Measurements from ENCODE around the gene TUBE1.
"Not testable (repeated sequence)": the region's sequence is repeated elsewhere in the genome, so short reads cannot be mapped to it uniquely, and the experiment has no call there.

Gene TUBE1

GRCh38 chr6:112065426-112065986, 21.8 kb downstream of the TUBE1 start:
- no peak overlapping the region for H3K4me3 ChIP-seq (ENCODE audit: low read depth, low read length)

GRCh38 chr6:112062966-112063365, 24.3 kb downstream of the TUBE1 start:
- no peak overlapping the region for H3K4me3 ChIP-seq (ENCODE audit: low read depth, low read length)

DNA sequence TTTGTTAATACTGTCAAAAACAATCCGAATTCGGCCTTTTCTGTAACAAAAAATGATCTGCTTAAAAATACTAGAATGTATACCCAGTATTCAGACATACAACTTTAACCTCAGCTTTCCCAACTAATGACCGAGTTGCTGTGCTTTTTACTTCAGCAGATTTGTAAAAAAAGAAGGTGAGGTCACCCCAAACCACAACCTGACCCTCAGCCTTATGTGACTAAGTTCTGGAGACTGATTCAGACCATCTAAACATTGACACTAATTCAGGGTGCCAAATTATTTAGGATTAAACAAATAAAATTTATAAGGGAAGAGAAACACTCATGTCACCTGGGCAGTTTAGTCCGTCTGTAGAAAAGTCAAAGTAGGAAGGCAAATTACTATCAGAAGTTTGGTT, 25.7 kb downstream of the TUBE1 start:
- H3K4me3 ChIP-seq (ENCODE audit: low read depth, low read length) = no peak overlapping the region

DNA sequence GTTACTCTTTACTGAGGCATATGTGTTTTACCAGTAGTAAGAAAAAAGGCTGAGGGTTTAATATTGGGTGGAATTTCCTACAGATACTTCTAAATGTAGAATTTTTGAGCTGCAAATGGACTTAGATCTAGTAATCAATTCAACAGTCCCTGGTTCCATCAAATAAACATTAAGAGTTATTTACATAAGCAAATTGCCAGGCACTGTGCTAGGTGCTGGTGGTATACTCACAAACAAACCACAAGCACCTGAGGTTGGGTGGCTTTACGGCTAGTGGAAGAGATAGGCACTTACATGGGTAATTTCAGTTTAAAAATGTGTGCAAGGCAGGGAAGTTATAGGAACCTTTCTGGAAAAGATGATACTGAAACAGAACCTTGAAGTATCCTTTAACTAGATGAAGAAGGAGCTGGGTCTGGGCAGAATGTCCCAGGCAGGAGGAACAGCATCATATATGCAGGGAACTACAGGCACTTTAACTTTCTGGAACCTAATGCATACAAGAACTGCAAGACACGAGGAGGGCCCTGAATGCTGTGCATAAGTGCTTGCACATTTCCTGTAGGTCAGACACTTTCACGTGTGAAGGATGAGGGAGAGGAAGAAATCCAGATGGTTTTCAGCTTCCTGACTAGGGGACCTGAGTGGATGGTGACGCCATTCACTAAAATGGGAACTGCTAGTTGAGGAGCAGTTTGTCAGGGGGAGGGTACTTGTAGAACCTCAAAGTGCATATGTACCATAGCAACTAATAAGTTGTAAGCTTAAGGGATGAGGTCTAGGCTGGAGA, 28.8 kb downstream of the TUBE1 start:
- no peak overlapping the region for H3K4me3 ChIP-seq (ENCODE audit: low read depth, low read length)

GRCh38 chr6:112054555-112055190, 32.6 kb downstream of the TUBE1 start:
- H3K4me3 ChIP-seq (ENCODE audit: low read depth, low read length) = no peak overlapping the region

GRCh38 chr6:112054001-112054400, 33.3 kb downstream of the TUBE1 start, which contains the start of gene CCN6:
CCN6 (plus strand) TSS chr6:112054104; CDS start chr6:112054358, 254 bp downstream.
- no peak within 1 kb of the TSS for H3K4me3 ChIP-seq (ENCODE audit: low read depth, low read length)

- H3K4me3 ChIP-seq (ENCODE audit: low read depth, low read length) = not testable (repeated sequence)
Observed at GRCh38 chr6:112051251-112051740, 36.0 kb downstream of the TUBE1 start.

GRCh38 chr6:112050429-112050828, 36.9 kb downstream of the TUBE1 start:
- no peak overlapping the region for H3K4me3 ChIP-seq (ENCODE audit: low read depth, low read length)

GRCh38 chr6:112049996-112050395, 37.3 kb downstream of the TUBE1 start:
- H3K4me3 ChIP-seq (ENCODE audit: low read depth, low read length) = no peak overlapping the region

- no peak overlapping the region for H3K4me3 ChIP-seq (ENCODE audit: low read depth, low read length)
Observed at GRCh38 chr6:112049026-112049799, 38.1 kb downstream of the TUBE1 start.

GRCh38 chr6:112047523-112047922, 39.8 kb downstream of the TUBE1 start:
- not testable (repeated sequence) for H3K4me3 ChIP-seq (ENCODE audit: low read depth, low read length)

DNA sequence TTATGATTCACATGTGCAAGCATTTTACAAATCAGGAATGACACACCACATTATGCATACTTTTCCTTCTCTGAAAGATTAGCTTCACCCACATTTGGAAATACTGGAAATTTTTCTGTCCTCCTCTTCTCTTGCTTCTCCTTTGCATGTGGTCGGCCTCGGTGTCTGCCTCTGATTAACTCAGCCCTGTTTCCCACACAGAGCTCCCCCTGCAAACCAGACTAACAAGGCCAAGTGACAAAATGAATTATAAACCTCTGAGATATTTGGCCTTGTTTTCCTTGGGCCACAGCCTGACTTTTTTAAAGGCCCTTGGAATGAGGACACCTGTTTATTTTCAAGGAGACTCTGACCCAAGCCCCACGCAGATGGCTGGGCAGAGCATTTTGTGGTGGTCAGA, 42.4 kb downstream of the TUBE1 start:
- no peak overlapping the region for H3K4me3 ChIP-seq (ENCODE audit: low read depth, low read length)

- H3K4me3 ChIP-seq (ENCODE audit: low read depth, low read length) = no peak overlapping the region
Observed at GRCh38 chr6:112044196-112044595, 43.1 kb downstream of the TUBE1 start.

DNA sequence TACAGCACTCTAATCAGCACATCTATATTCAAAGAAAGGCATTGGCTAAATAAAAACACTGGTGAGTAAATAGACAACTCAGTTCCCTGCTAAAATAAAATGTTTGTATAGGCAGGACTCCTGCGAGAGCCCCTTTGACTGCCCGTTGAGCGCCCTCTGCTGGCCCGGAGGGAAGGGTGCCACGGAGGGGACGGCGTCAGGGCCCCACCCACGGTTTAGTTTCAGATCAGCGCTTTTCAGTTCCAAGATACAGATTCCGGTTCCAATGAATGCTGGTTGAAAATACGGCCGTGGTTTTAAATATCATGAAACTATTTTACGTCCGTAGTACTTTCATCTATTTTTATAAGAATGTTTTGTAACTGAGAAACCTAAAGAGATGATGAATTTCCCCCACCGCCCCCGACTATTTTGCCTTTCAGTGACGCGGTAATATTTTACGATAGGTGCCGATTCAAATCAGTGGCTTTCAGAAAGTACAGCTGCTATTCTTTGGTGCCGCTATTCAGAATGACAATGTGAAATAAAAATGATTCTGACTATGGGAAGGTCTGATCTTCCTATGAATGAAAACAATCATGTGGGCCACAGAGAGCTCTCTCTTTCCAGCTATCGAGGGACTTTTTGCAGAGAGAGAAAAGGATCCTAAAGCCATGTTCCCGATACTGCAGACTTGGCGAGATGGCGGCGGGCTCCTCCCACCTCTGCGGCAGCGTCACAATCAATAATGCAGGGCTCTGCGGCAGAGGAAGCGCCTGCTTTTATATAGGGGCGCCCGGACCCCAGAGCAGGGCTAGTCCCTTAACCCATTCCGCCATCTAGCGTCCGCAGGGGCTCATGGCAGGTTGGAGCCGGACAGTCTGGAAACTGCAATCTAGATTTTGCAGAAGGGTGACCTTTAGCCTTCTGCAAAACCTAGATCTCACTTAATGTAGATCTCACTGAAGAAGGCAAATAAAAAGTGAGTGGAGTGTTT, 44.0 kb downstream of the TUBE1 start:
- peak overlapping the region; percentile 74 for H3K4me3 ChIP-seq (ENCODE audit: low read depth, low read length)

- H3K4me3 ChIP-seq (ENCODE audit: low read depth, low read length) = no peak overlapping the region
Observed at GRCh38 chr6:112041535-112041934, 45.7 kb downstream of the TUBE1 start.

- no peak overlapping the region for H3K4me3 ChIP-seq (ENCODE audit: low read depth, low read length)
Observed at GRCh38 chr6:112040956-112041355, 46.3 kb downstream of the TUBE1 start.

DNA sequence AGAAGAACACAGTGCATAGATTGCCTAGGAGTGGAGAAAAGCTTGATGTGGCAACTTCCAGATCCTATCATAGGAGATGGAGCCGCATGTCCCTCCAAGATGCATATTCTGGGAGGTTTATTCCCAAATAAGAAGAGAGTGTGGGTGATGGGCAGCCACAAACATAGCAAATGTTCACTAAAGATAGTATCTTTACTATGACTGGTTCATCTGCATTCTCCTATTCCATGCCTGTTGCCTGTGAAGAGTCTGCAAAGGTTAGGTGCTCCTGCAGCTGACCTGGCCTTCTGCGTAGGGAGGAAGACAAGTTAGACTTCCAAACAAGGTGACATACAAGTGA, 47.9 kb downstream of the TUBE1 start:
- H3K4me3 ChIP-seq (ENCODE audit: low read depth, low read length) = no peak overlapping the region

DNA sequence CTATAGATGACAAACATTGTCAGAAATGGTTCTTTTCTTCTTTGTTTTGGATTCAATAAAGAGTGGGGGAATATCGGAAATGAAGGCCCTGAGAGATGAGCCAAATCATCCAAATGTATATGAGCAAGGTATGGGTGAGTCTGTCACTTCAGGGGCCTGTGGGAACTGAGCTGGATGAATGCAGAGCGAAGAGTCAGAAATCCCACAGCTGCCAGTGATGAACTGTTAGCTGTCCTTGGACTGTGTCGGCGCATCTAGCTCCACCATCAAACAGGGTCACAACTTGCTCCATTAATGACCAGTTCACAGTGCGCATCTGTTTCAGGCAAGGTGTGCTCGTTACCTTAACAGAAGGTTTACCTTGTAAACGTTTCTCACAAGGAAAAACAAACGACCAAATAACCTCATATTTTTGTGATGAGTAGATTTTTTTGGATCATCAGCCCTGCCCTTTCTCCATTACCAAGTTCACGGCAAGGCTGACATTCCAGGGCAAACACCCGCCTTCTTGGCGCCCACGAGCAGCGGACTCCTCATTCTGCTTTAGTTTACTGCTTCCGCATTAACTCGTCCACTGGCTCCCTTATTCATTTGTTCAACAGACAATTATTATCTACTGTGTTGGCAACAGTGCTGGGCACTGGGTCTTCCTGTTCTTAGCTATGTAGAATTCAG, 48.4 kb downstream of the TUBE1 start:
- no peak overlapping the region for H3K4me3 ChIP-seq (ENCODE audit: low read depth, low read length)

DNA sequence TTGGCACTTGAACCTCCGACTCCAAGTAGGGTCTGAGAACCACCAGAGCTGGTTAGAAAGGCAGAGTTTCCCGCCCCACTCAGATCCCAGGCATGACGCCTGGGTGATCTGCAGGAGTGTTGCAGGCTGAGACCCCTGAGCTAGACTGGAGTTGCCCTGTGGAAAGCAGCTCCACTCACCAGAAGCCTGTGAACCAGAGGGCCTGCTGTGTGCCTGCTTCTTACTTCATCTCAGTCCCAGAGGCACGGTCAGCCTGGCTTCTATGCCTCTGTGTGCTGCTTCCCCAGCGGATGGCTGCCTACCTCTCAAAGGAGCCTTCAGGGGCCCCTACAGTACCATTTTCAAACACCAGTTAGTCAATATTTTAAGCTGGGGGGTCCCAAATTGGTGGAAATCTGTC, 49.0 kb downstream of the TUBE1 start:
- no peak overlapping the region for H3K4me3 ChIP-seq (ENCODE audit: low read depth, low read length)

DNA sequence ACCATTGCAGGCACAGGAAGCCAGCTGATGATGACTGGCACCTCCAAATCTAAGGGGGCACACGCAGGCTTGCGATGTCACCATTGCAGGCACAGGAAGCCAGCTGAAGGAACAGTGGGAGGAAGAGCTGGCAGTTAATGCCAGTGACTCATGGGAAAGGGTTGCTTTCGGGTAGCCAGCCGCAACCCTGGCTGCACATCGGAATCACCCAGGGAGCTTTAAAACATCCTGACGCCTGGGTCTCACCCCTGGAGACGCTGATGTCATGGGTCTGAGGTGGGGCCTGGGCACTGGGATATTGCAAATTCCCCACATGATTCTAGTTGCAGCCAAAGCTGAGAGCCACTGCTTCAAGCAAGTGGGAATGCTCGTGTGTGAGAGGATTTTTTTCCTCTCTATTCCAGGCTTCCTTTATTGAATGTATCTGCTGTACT, 49.5 kb downstream of the TUBE1 start:
- no peak overlapping the region for H3K4me3 ChIP-seq (ENCODE audit: low read depth, low read length)
